GM20431 (cell line): ENCODE data around the gene ARHGAP15.

Experiments
- in situ Hi-C: fragments of 300-500 bp; cut with MseI, MboI; formaldehyde crosslinking; loops from one replicate; pipeline ENCODE4 v1.15.0; 2020; ENCODE audit warnings: low sequenced_read_pairs; ENCODE audit not compliant: unreplicated experiment

The ARHGAP15 gene

GRCh38 chr2:143467011-143467410, 337.8 kb downstream of the ARHGAP15 start:
- in situ Hi-C loops: no loop called here

- in situ Hi-C loops: no loop called here
Observed at GRCh38 chr2:143468341-143468888, 339.2 kb downstream of the ARHGAP15 start.

GRCh38 chr2:143469323-143469722, 340.1 kb downstream of the ARHGAP15 start:
- in situ Hi-C loops: no loop called here

DNA sequence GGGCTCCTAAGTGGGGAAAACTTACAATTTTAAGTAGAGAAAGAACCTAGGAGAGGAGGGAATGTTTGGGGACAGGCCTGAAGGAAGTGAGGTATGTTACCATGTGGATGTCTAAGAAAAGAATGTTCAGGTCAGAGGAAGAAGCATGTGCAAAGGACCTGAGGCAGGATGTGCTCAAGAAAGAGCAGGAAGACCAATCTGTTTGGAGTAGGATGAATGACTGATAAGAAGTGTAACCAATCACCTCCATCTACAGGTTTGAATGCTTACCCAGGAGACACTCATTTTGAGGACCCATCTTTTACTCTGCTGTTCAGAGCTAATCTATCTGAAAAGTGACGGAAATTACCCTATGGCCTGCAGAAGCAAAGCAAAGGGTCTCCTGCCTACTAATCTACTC, 342.3 kb downstream of the ARHGAP15 start:
- in situ Hi-C loops: no loop called here

DNA sequence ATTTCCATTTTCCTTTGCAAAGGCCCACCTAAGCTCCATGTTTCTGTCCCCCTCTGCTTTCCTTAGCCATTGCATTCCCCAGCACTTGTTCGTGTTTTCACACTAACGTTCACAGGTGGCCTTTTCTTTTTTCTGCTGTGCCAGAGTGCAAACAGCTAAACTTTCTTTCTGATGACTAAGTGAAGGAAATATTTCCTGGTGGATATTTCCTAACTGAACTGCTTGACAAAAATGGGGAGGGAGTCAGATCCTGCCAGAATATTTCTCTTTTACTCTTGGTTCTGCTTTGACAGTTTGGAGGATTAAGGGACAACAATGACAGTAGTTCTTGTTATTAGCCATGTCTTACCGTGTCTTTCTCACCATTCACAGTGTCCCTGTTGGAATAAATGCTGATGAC, 344.0 kb downstream of the ARHGAP15 start:
- in situ Hi-C loops: no loop called here

- in situ Hi-C loops: no loop called here
Observed at GRCh38 chr2:143473820-143474219, 344.6 kb downstream of the ARHGAP15 start.

DNA sequence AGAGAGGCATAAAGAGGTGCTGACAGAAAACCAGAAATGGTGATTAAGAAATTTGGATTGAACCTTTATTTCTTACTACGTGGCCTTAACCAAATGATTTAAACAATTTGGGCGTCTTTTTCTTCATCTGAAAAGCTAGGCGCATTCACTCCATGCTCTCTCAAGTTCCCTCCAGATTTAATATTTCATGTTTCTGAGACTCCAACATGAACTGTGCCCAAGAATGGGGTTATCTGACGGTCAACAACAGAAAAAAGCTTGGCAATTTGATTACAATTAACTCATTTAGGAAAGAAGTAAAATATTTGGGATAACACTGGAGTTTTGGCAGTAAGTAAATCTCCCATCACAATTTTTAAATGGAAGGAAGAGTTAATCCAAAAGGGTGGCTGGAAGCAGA, 345.4 kb downstream of the ARHGAP15 start:
- in situ Hi-C loops: no loop called here

- in situ Hi-C loops: no loop called here
Observed at GRCh38 chr2:143475041-143475776, 346.0 kb downstream of the ARHGAP15 start.

DNA sequence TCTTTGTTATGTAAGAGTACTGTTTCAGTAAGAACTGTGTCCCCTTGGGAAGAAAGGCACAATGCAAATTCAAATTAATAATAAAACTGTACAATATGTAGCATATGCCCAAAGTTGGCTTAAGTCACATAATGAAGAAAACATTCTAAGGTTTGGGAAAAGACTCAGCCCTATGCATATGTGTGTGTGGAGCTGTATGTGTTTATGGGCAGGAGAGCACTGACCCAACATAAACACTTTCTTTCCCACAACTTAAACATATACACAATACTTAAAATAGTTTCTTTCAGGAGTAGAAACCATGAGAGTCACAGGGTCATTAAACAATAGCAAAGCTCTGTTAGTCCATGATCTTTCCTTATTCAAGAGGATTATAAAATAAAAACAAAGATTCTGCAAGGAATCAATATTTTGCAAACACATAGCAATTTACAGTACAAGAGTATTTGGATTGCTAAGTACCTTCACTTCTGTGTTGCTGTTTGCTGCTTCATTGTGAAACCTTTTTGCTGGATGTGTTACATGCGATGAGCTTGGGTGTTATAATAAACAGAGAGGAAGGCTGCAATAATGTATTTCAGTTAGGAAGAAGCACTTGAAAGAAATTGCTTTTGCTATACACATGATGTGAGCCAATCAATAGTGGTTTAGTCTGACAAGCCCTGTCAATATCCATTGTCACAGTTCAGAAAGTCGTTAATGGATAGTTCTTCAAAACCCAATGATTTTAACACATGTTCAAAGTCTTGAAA, 347.3 kb downstream of the ARHGAP15 start:
- in situ Hi-C loops: no loop called here

DNA sequence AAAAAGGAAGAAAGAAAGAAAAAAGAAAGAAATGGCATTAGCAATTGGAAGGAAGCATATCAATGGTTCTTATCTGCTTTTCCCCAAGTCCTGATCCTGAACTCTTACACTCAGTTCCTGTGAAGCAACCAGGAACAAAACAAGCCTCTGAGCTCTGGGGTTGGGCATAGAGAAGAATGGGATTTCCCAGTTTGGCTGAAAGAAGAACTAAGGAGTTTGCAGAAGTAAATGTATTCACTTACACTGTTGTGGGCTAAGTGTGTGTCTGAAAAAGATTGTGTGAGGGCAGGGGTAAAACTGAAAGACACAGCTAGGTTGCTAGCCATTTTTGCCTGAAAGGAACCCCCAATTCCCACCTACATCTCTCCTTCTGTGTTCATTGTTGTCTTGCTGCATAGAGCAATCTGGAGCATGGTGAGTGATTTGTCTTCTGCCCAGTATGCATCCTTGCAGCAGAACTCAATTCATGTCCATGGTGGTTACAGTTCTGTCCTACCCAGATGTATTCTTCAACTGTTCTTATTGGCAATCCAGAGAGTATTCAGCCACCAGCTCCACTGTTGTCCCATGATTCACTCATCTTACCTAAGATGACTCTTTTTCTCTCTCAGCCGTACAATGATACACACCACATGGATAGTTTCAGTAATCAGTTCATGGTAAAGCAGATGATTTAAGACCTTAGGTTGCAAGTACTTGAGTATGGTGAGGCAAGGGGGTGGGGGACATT, 348.7 kb downstream of the ARHGAP15 start:
- in situ Hi-C loops: no loop called here

DNA sequence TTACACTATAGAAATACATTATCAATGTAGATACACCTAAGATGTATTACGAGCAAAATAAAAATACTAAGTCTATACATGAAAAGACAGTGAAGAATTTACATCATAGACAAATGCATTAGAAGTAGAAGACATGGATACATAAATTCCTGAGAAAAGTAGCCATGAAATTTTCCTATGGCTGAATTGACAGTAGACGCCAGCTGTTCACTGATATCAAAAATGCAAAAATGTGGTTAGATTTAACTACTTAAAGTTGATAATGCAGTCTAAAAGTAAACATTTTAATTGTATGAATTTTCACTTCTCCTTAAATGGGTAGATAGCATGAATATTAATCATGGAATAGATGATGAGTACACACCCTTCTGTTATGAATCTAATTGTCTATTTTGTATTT, 350.9 kb downstream of the ARHGAP15 start:
- in situ Hi-C loops: no loop called here

DNA sequence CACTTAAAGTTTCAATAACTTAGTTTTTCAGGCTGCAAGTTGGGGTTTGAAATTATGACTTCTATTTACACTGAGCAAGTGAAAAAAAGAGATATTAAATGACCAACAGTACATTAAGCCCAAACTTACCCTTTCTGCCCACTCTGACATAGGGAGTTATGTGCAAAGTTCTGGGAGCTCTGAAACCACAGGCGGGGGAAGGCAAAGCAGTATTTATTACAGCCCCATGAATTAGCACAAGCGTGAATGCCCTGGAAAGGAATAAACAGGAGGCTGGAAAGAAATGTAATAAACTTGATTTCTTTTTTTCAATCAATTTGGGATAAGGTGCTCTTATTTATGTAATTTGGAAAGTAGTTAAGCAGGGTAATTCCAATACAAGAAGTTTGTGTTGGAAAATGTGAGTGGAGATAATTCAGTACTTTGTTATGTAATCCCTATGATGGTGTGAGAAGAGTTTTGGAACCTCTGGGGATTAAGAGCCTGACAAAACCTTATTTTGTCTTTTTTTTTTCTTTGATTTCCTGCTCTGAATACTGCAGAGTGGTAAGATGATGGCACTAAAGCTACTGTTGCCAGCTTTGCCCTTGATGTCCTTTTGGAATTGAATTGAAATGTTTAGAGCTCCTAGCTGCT, 351.5 kb downstream of the ARHGAP15 start:
- in situ Hi-C loops: no loop called here

GRCh38 chr2:143481237-143481623, 352.0 kb downstream of the ARHGAP15 start:
- in situ Hi-C loops: no loop called here

DNA sequence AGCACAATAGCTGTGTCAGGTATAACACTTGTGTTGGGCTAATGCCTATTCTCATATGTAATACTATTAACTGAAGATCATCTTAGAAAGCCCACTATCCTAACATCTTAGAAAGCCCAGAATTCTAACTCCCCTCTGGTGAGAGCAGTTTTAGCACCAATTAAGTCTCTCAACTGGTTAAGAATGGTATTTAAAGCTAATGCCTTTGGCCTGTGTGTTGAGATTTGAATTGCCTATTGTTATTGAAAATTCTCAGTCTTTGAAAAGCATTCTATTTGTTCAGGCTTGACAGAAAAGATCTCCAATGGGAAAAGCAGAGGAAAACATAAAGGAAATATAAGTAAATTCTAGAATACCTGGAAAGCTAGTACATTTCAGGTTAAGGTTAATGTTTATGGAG, 352.5 kb downstream of the ARHGAP15 start:
- in situ Hi-C loops: no loop called here

- in situ Hi-C loops: no loop called here
Observed at GRCh38 chr2:143482316-143482715, 353.1 kb downstream of the ARHGAP15 start.

DNA sequence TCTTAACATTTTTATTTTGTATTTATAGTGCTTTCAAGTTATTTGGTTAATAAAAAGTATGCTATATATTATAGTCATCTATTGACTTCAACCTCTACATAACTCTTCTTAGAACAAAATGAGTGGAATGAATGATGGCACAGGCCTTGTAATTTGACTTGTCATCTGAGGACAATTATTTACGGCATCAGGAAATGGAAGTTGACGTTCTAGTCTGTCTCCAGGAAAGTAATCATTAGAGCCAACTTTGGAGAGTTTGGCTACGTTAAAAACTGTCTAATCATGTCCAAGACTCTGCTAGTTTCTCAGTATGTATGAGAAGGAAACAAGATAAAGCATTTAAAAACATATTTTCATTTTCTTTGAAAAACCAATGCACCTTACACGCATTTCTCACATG, 353.6 kb downstream of the ARHGAP15 start:
- in situ Hi-C loops: no loop called here

- in situ Hi-C loops: no loop called here
Observed at GRCh38 chr2:143486976-143487375, 357.8 kb downstream of the ARHGAP15 start.

- in situ Hi-C loops: no loop called here
Observed at GRCh38 chr2:143489145-143489544, 359.9 kb downstream of the ARHGAP15 start.

DNA sequence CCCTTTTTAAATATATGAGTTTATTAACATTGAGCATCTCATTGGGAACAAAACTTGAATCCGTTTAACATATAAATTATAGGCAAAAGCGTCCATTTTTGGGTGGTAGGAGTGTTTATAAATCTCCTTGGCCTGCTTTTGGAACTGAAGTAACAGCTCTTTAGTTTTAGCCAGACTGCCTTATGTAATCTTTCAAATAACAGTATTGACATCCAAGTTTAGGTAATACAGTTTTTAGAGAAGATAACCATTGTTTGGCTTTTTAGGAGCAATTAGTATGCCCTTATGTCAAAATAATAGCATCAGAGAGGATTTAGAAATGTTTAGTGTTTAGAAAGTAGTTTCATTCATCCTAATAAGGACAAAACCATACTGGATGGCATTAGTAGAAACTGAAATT, 361.9 kb downstream of the ARHGAP15 start:
- in situ Hi-C loops: no loop called here

GRCh38 chr2:143493339-143493738, 364.1 kb downstream of the ARHGAP15 start:
- in situ Hi-C loops: no loop called here
